B cell (primary cell): Measurements from ENCODE around the gene TWSG1.

ENCODE experiments used
- CTCF ChIP-seq: fragments of 200-600 bp; IDR thresholded peaks from one replicate; pipeline ENCODE4 v1.8.0; 2022; ENCODE audit warnings: antibody characterized with exemption, mild to moderate bottlenecking
- EZH2 ChIP-seq: IDR thresholded peaks from 2 replicates; pipeline ENCODE4 v1.6.1; 2012; ENCODE audit warnings: borderline replicate concordance, low read depth, mild to moderate bottlenecking, moderate library complexity, low read length; ENCODE audit not compliant: insufficient read depth, poor library complexity, severe bottlenecking

- TF ChIP-seq CTCF (no peak), EZH2 (no peak)
These were observed 99.6 kb downstream of the TWSG1 start for GRCh38 chr18:9434122-9434701.
